Lower lobe of right lung (tissue), 2 donors: ENCODE results near the gene PKP4. TPM values are rescaled to one million over a fixed set of nuclear protein-coding genes. Genes with fewer than 3 reads are reported as not detected.
A peak's percentile ranks its signal among the peaks of the same experiment; 100 is the strongest.

Experiments used
- ATAC-seq, 2 donors: fragments of 200-7000 bp; cut with Tn5 transposase; one replicate each; pipeline ENCODE4 v1.9.1; 2020 to 2022; ENCODE audit warnings: mild to moderate bottlenecking in 2 of 2, moderate library complexity in 2 of 2
- DNase-seq: peaks from one replicate; pipeline ENCODE4 v3.0.0-alpha.2; 2020
- H3K27ac ChIP-seq: fragments of 200-600 bp; one replicate; pipeline ENCODE4 v1.8.0; 2022
- H3K27me3 ChIP-seq: fragments of 200-600 bp; one replicate; pipeline ENCODE4 v1.8.0; 2022; ENCODE audit warnings: low read depth
- H3K36me3 ChIP-seq: fragments of 200-600 bp; one replicate; pipeline ENCODE4 v1.8.0; 2022; ENCODE audit warnings: mild to moderate bottlenecking
- H3K4me1 ChIP-seq: fragments of 200-600 bp; one replicate; pipeline ENCODE4 v1.8.0; 2022
- H3K4me3 ChIP-seq: fragments of 200-600 bp; one replicate; pipeline ENCODE4 v1.8.0; 2022; ENCODE audit warnings: mild to moderate bottlenecking
- H3K9me3 ChIP-seq: fragments of 200-600 bp; one replicate; pipeline ENCODE4 v1.8.0; 2022
- intact Hi-C: fragments of 100-400 bp; cut with DNase I; formaldehyde crosslinking; loops from one replicate; pipeline ENCODE4 v1.11.0; 2022
- total RNA-seq: library from RNA; stranded (reverse); fragmentation: NEBNext Ultra II Directional; extraction: Animal tissue kit (Norgen Biotek cat#: 25700); gene quantifications from one replicate; pipeline ENCODE4 v1.2.1, GENCODE V29; 2021
- TF ChIP-seq, protein P1 (sequence below): fragments of 200-600 bp; IDR thresholded peaks from one replicate; pipeline ENCODE4 v1.8.0; 2022; ENCODE audit warnings: antibody characterized with exemption, mild to moderate bottlenecking
- donor health status: DM: no; HTN: yes; CAD: no; lungs with severe emphysema.

PKP4 gene
- total RNA-seq, 1 donor from 2014 or later = 57.0 TPM

DNA sequence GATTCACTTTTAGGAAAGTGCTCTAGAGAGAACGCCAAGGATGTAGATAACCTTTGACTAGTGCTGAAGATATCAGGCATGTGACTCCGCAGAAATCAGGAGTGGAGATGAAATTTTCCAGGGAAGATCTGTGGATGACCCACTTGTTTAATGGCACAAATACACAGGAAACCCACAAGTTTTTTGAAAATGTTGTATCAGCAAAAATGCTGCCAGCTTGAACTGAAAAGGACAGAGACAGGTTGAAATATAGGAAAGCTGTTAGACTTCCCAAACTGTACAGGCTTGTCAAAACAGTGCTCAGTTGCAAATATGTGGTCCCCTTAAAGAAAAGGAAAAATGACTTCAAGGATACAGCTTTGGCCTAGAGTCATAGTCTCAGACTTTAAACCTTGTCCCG is 96.5 kb downstream of the PKP4 start:
- intact Hi-C loops = no loop called here
- ATAC-seq = no peak
- no peaks in the 10 kb centered on the region for H3K27me3 ChIP-seq

DNA sequence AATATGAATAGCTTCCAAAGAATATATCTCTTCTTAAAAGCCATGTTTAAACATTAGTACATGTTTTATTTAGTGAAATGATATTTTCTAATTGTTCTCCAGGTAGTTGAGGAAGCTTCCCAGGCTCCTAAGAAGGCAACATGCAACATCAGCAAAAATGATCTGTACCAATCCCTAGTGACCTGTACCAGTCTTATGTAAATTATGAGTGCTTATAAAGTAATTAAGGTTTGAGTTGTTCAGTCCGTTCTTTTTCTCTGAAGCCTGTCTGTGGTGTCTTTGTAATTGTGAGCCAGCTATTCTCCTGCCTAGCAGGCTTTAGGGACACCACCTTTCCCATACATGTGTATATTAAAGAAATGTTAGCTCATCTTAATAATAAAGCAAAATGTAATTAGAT is 98.2 kb downstream of the PKP4 start:
- DNase-seq (no peak), ATAC-seq (no peak)
- Histone ChIP-seq H3K27me3 (no peaks in the 10 kb centered on the region), H3K4me3 (no peak overlapping the region), H3K27ac (no peak overlapping the region), H3K4me1 (no peaks in the 10 kb centered on the region), H3K9me3 (no peaks in the 10 kb centered on the region), H3K36me3 (no peaks in the 10 kb centered on the region)
- intact Hi-C loops = no loop called here
- TF ChIP-seq, protein P1, sequence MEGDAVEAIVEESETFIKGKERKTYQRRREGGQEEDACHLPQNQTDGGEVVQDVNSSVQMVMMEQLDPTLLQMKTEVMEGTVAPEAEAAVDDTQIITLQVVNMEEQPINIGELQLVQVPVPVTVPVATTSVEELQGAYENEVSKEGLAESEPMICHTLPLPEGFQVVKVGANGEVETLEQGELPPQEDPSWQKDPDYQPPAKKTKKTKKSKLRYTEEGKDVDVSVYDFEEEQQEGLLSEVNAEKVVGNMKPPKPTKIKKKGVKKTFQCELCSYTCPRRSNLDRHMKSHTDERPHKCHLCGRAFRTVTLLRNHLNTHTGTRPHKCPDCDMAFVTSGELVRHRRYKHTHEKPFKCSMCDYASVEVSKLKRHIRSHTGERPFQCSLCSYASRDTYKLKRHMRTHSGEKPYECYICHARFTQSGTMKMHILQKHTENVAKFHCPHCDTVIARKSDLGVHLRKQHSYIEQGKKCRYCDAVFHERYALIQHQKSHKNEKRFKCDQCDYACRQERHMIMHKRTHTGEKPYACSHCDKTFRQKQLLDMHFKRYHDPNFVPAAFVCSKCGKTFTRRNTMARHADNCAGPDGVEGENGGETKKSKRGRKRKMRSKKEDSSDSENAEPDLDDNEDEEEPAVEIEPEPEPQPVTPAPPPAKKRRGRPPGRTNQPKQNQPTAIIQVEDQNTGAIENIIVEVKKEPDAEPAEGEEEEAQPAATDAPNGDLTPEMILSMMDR = no peak

More for the DNA sequence above, 96.5 kb downstream of the PKP4 start:
- TF ChIP-seq, protein P1 = no peak
- Histone ChIP-seq H3K9me3 (no peaks in the 10 kb centered on the region), H3K36me3 (peaks cover 8% of the 10 kb centered on the region), H3K4me3 (no peak overlapping the region), H3K27ac (no peak overlapping the region), H3K4me1 (no peaks in the 10 kb centered on the region)
- no peak for DNase-seq

DNA sequence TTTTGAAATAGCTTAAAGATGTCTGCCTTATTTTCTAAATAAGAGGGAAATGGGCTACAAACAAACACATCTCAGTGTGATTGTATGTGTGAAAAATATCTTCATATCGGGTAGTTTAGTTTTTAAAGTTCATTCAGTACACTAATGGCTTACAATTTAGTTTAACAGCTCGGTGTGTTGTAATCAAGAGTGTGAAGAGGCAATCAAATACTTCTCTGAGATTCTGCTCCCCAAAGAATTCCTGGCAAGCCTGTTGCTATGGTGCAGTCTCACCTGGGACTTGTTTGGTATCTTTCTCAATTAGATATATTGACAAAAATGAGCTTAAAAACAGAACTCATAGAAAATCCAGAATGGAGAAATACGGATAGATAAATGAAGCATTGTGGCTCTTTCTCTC is 99.4 kb downstream of the PKP4 start:
- Histone ChIP-seq H3K9me3 (no peaks in the 10 kb centered on the region), H3K36me3 (no peaks in the 10 kb centered on the region), H3K27ac (no peak overlapping the region), H3K4me3 (no peak overlapping the region), H3K27me3 (no peaks in the 10 kb centered on the region), H3K4me1 (no peaks in the 10 kb centered on the region)
- intact Hi-C loops = no loop called here
- ATAC-seq (peak in 1 of 2 donors; percentile 54), DNase-seq (no peak)
- TF ChIP-seq, protein P1 = no peak

DNA sequence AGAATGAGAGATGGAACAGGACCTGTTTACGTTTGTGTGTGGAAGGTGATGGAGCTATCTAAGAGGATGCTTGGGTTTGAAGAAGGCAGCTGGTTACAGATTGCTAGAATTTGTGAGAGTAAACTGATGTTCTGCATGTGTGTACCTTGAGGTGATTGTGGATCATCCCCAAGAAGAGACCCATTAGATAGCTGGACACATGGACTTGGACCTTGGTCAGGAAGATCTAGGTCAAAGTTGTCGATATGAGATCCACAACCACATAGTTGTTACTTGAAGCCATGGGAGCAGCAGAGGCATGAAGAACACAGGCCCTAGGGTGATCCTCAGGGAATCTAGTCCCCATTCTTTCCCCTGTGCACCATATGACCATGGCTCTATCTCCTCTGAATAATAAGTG is 101.0 kb downstream of the PKP4 start:
- TF ChIP-seq, protein P1 = no peak
- Histone ChIP-seq H3K4me3 (no peak overlapping the region), H3K27ac (no peak overlapping the region), H3K36me3 (no peaks in the 10 kb centered on the region), H3K27me3 (no peaks in the 10 kb centered on the region), H3K4me1 (no peaks in the 10 kb centered on the region), H3K9me3 (no peaks in the 10 kb centered on the region)
- intact Hi-C loops = no loop called here
- ATAC-seq (no peak), DNase-seq (no peak)

DNA sequence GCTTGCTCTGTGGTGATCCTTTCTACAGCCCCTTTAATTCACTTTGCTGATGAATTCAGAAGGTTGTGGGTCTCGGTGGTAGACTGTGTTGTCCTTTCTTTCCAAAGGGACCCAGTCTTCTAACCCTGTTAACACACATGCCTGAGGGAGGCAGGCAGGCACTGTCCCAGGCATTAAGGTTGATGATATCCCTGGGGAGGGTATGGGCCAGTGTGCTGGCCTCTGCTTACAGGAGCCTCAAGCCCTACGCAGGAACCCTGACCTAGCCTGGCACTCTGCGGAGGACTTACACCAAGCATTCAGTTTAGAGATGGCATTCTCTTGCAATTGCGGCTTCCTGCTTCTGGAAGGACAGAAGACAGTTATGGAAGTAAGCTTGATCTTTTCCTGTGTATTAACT is 102.5 kb downstream of the PKP4 start:
- Histone ChIP-seq H3K27me3 (no peaks in the 10 kb centered on the region), H3K36me3 (no peaks in the 10 kb centered on the region), H3K9me3 (no peaks in the 10 kb centered on the region), H3K4me3 (no peak overlapping the region), H3K27ac (no peak overlapping the region), H3K4me1 (no peaks in the 10 kb centered on the region)
- no peak for DNase-seq
- intact Hi-C loops = no loop called here
- ATAC-seq = no peak
- TF ChIP-seq, protein P1 = no peak

DNA sequence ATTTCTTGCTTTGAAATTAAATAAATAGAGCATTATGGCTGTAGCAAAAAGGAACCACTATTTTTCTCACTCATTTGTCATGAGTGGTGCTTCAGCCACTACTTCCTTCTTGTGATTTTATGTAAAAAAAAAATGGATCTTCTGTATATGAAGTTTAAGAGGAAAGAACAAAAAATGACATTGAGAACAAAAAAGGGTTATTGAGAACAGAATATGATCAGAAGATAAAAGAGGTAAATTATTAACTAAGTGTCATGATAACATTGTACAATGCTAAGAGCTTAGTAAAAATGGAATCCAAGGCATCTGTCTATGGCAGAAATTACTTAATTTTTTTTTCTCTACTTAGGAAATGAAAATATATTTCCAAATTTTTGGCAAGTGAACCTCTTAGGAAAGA is 103.5 kb downstream of the PKP4 start:
- Histone ChIP-seq H3K36me3 (no peaks in the 10 kb centered on the region), H3K4me3 (no peak overlapping the region), H3K9me3 (no peaks in the 10 kb centered on the region), H3K4me1 (no peaks in the 10 kb centered on the region), H3K27ac (no peak overlapping the region), H3K27me3 (no peaks in the 10 kb centered on the region)
- TF ChIP-seq, protein P1 = no peak
- no peak for ATAC-seq
- DNase-seq = no peak
- intact Hi-C loops = no loop called here
